ENCODE measurements around the gene ANKMY1.

Gene ANKMY1

DNA sequence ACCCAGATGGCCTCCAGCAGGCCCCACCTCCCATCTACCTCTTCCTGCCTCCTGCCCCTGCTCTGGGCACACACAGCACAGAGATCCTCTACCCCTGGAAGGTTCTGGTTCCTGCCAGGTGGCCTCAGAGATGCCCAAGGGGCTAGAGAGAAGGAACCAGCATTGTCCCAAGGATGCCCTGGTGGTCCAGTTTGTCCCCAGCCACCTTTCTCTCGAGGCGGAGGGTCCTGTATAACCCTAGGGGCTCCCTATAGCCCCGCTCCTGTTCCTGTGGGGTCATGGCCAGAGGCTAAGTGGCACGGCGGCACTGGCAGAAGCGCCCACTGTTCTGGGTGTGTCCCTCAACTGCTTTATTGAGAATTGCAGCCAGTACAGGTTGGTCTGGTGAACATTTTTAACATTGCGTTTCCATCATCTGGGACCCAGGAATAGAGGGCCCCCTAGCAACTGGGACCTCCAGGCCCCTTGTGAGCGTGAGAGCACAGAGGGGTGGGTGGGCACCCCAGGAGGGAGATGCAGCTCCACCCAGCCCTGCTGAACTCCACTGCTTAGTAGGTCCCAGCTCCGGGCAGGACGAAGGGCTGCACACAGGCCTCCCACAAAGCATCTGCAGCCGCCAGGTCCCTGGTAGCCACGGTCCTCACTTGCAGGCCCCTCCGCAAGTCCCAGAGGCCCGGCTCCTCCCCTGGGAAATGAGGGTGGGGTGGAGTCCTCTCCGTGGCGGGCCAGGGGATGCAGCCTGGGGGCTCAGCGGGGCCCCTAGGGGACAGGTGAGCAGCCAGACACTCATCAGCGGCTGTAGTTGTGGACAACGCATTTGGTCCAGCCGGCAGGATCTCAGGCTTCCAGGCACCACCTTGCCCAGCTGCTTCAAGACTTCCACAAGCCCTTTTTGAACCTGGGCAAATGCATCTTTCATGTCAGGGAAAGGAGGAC, 89.2 kb downstream of the ANKMY1 start:
- no peak for DNase-seq

- no peak for DNase-seq
Observed at GRCh38 chr2:240467659-240468302, 90.0 kb downstream of the ANKMY1 start.

DNA sequence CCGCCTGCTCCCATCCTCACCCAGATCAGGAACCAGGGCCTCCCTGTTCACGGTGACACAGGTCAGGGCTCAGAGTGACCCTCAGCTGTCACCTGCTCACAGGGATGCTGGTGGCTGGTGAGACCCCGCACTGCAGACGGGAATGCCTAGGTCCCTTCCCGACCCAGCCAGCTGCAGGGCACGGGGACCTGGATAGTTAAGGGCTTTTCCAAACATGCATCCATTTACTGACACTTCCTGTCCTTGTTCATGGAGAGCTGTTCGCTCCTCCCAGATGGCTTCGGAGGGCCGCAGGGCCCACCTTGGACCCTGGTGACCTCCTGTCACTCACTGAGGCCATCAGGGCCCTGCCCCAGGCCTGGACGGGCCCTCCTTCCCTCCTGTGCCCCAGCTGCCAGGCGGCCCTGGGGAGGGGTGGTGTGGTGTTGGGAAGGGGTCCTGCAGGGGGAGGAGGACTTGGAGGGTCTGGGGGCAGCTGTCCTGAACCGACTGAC, 90.6 kb downstream of the ANKMY1 start:
- no peak for DNase-seq

DNA sequence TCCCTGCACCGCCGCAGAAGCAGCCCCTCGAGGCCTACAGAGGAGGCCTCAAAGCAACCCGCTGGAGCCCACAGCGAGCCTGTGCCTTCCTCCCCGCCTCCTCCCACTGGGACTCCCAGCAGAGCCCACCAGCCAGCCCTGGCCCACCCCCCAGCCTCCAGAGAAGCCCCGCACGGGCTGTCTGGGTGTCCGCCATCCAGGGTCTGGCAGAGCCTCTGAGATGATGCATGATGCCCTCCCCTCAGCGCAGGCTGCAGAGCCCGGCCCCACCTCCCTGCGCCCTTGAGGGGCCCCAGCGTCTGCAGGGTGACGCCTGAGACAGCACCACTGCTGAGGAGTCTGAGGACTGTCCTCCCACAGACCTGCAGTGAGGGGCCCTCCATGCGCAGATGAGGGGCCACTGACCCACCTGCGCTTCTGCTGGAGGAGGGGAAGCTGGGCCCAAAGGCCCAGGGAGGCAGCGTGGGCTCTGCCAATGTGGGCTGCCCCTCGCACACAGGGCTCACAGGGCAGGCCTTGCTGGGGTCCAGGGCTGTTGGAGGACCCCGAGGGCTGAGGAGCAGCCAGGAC, 91.1 kb downstream of the ANKMY1 start:
- no peak for DNase-seq

DNA sequence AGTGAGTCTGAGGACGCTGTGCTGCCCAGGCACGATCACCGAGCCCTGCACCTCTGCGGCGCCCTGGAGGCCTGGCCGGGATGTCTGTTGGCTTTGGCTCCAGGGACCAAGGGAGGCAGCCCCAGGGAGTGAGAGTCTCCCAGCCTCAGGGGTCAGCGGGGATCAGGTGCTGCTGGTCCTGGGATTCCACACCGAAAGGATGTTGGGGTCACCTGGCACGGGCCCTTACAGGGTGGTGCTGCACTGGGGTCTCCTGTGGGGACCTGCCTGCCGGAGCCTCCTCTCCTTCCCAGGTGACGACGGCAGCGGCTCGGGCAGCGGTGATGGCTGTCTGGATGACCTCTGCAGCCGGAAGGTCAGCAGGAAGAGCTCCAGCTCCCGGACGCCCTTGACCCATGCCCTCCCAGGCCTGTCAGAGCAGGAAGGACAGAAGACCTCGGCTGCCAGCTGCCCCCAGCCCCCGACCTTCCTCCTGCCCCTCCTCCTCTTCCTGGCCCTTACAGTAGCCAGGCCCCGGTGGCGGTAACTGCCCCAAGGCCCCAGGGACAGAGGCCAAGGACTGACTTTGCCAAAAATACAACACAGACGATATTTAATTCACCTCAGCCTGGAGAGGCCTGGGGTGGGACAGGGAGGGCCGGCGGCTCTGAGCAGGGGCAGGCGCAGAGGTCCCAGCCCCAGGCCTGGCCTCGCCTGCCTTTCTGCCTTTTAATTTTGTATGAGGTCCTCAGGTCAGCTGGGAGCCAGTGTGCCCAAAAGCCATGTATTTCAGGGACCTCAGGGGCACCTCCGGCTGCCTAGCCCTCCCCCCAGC, 91.8 kb downstream of the ANKMY1 start:
- DNase-seq = no peak

- DNase-seq = no peak
Observed at GRCh38 chr2:240465268-240465764, 92.5 kb downstream of the ANKMY1 start.

GRCh38 chr2:240464514-240465241, 93.1 kb downstream of the ANKMY1 start:
- DNase-seq = no peak

- DNase-seq = no peak
Observed at GRCh38 chr2:240463866-240464481, 93.8 kb downstream of the ANKMY1 start.

DNA sequence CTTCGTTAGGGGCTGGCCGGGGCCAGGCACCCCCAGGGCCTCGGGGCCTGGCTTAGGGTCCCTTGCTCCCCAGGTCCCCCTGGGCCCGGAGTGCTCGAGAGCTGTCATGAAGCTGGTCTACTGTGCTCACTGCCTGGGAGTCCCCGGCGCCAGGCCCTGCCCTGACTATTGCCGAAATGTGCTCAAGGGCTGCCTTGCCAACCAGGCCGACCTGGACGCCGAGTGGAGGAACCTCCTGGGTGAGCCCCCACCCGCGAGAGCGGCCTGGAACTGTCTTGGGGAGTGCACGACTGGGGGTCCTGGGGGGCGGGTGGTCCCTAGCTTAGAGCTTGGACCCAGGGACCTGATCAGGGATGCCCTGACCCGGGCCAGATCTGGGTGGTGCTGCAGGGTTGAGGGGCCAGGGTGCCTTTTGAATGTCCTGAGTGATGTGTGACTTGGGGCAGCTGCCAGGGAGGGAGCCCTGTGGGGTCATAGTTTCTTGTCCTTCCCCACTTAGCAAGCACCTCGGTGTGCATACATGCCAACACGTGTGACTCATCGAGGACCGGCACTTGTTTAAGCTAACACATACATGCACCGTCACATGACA, 94.4 kb downstream of the ANKMY1 start:
- no peak for DNase-seq

GRCh38 chr2:240462707-240463273, 95.0 kb downstream of the ANKMY1 start:
- no peak for DNase-seq

DNA sequence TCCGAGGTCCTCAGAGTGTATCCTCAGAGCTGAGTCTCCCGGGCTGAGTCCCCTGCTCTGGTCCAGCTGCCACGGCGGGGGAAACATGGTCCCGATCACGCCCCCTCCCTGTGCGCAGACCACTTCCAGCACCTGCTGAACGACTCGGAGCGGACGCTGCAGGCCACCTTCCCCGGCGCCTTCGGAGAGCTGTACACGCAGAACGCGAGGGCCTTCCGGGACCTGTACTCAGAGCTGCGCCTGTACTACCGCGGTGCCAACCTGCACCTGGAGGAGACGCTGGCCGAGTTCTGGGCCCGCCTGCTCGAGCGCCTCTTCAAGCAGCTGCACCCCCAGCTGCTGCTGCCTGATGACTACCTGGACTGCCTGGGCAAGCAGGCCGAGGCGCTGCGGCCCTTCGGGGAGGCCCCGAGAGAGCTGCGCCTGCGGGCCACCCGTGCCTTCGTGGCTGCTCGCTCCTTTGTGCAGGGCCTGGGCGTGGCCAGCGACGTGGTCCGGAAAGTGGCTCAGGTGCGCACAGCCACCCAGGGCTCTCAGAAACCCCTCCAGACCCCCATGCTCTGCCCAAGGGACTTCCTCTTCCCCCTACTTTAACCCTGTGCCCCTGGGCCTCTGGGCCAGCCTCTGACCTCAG, 95.6 kb downstream of the ANKMY1 start:
- no peak for DNase-seq

- no peak for DNase-seq
Observed at GRCh38 chr2:240461471-240462072, 96.2 kb downstream of the ANKMY1 start.

DNA sequence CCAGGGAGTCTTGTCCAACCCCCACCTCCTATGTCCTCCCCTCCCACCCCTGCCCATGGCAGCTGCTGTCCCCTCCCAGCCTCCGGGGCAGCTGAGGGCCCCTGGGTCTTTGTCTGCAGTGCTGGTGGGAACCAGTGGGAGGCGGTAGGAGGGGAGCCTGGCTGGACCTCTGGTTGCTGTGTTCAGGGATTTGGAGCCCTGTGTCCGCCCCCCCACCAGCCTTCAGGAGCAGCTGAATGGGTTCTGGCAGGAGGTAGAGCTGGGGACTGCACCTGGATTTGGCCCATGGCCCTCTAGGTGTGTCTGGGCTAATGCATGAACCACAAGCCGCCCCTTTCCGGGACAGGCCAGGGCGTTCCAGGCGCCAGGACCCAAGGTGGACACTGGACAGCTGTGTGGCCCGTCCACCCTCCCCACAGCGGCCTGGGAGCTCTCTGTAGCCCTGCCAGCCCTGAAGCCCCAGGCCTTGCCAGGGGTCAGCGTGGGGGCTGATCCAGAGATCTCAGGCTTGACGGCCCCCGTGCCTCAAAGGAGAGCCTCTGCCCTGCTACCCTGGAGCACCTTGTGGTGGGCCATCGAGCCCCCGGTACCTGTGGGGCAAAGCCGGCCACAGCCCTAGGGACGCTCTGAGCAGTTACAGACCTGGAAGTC, 96.9 kb downstream of the ANKMY1 start:
- DNase-seq = no peak

DNA sequence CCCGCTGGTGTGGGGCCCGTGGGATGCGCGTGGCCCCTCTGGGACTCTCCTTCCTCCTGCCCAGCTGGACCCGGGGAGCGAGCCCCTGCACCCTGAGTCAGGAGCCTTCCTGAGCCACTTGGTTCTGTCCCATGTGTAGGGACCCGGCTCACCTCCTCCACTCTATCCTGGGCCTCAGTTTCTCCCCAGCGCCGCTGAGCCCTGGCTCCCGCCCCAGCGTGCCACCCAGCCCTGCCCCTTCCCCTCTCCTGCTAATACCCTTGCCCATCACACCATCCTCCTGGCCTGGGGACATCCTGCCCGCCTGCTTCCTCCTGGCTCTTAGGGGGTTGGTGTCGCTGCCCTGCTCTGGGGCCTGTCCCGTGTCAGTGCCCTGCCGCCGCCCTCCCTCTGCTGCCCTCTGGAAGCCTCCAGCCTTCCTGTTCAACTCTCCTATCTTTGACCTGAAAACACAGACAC, 97.5 kb downstream of the ANKMY1 start:
- DNase-seq = no peak

- DNase-seq = no peak
Observed at GRCh38 chr2:240459401-240460252, 98.2 kb downstream of the ANKMY1 start.

DNA sequence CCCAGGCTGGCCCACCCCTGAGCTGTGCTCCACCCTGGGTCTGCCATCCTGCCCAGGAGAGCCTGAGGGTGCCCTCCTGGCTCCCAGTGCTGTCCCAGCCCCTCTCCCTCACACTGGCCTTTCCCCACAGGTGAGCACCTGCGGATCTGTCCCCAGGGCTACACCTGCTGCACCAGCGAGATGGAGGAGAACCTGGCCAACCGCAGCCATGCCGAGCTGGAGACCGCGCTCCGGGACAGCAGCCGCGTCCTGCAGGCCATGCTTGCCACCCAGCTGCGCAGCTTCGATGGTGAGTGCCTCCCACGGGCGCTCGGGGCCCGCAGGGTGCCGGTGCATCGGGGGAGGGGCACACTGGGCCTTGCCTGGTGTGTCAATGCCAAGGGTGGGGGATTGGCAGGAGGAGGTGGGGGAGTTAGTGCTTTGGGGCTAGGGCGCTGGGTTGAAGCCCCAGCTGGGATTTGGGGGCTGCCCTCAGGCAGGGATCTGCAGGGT, 98.8 kb downstream of the ANKMY1 start:
- no peak for DNase-seq

- no peak for DNase-seq
Observed at GRCh38 chr2:240458044-240458899, 99.5 kb downstream of the ANKMY1 start.

All from NCI-H226 (cell line).